ENCODE results near the gene GABBR2.

GABBR2 gene

GRCh38 chr9:98429613-98430012 lies 279.1 kb downstream of the GABBR2 start:
- Mint-ChIP-seq H3K27ac (no peak overlapping the region), H3K9me3 (no peaks in the 10 kb centered on the region), H3K4me3 (no peak overlapping the region), H3K27me3 (ENCODE audit: low read depth) (peaks cover 10% of the 10 kb centered on the region), H3K4me1 (no peaks in the 10 kb centered on the region), H3K36me3 (ENCODE audit: low read depth) (no peaks in the 10 kb centered on the region)
- no peak for TF ChIP-seq CTCF (IDR thresholded peaks at IDR 0.05; ENCODE audit: unreplicated experiment in 3 of 3)

GRCh38 chr9:98428454-98428853 lies 280.3 kb downstream of the GABBR2 start:
- Mint-ChIP-seq H3K4me1 (no peaks in the 10 kb centered on the region), H3K4me3 (no peak overlapping the region), H3K27ac (no peak overlapping the region), H3K36me3 (ENCODE audit: low read depth) (no peaks in the 10 kb centered on the region), H3K27me3 (ENCODE audit: low read depth) (peaks cover 10% of the 10 kb centered on the region), H3K9me3 (no peaks in the 10 kb centered on the region)
- no peak for TF ChIP-seq CTCF (IDR thresholded peaks at IDR 0.05; ENCODE audit: unreplicated experiment in 3 of 3)

- Mint-ChIP-seq H3K4me3 (no peak overlapping the region), H3K27ac (no peak overlapping the region), H3K36me3 (ENCODE audit: low read depth) (no peaks in the 10 kb centered on the region), H3K9me3 (no peaks in the 10 kb centered on the region), H3K27me3 (ENCODE audit: low read depth) (peaks cover 10% of the 10 kb centered on the region), H3K4me1 (no peaks in the 10 kb centered on the region)
- no peak for TF ChIP-seq CTCF (IDR thresholded peaks at IDR 0.05; ENCODE audit: unreplicated experiment in 3 of 3)
These were observed 281.2 kb downstream of the GABBR2 start for GRCh38 chr9:98427491-98427890.

- Mint-ChIP-seq H3K36me3 (ENCODE audit: low read depth) (no peaks in the 10 kb centered on the region), H3K27ac (no peak overlapping the region), H3K27me3 (ENCODE audit: low read depth) (peaks cover 14% of the 10 kb centered on the region), H3K4me3 (no peak overlapping the region), H3K4me1 (no peaks in the 10 kb centered on the region), H3K9me3 (peaks cover 5% of the 10 kb centered on the region)
- no peak for TF ChIP-seq CTCF (IDR thresholded peaks at IDR 0.05; ENCODE audit: unreplicated experiment in 3 of 3)
These were observed 283.7 kb downstream of the GABBR2 start for GRCh38 chr9:98425079-98425478.

- no peaks in the 10 kb centered on the region for H3K36me3 Mint-ChIP-seq (ENCODE audit: low read depth)
- no peak overlapping the region for H3K27ac Mint-ChIP-seq
- peaks cover 5% of the 10 kb centered on the region for H3K9me3 Mint-ChIP-seq
- TF ChIP-seq CTCF (IDR thresholded peaks at IDR 0.05; ENCODE audit: unreplicated experiment in 3 of 3), result no peak
- no peak overlapping the region for H3K4me3 Mint-ChIP-seq
- H3K4me1 Mint-ChIP-seq, result no peaks in the 10 kb centered on the region
- peaks cover 24% of the 10 kb centered on the region for H3K27me3 Mint-ChIP-seq (ENCODE audit: low read depth)
These were observed 289.5 kb downstream of the GABBR2 start for GRCh38 chr9:98419260-98419603.

GRCh38 chr9:98418578-98419259 lies 290.0 kb downstream of the GABBR2 start:
- H3K27ac Mint-ChIP-seq, result no peak overlapping the region
- TF ChIP-seq CTCF (IDR thresholded peaks at IDR 0.05; ENCODE audit: unreplicated experiment in 3 of 3), result no peak
- peaks cover 9% of the 10 kb centered on the region for H3K9me3 Mint-ChIP-seq
- H3K4me3 Mint-ChIP-seq, result no peak overlapping the region
- peaks cover 24% of the 10 kb centered on the region for H3K27me3 Mint-ChIP-seq (ENCODE audit: low read depth)
- H3K36me3 Mint-ChIP-seq (ENCODE audit: low read depth), result no peaks in the 10 kb centered on the region
- no peaks in the 10 kb centered on the region for H3K4me1 Mint-ChIP-seq
